GM21526 (cell line): ENCODE results near the gene SCGB3A2.
"Not testable (repeated sequence)": the region's sequence is repeated elsewhere in the genome, so short reads cannot be mapped to it uniquely, and the experiment has no call there.

Experiments used
- ATAC-seq: cut with Tn5 transposase; IDR thresholded peaks from one replicate; pipeline ENCODE4 v1.9.1; 2021; ENCODE audit warnings: moderate library complexity; ENCODE audit not compliant: unreplicated experiment, low FRiP score

SCGB3A2 gene

GRCh38 chr5:147860641-147861025 is 17.9 kb upstream of the SCGB3A2 start:
- ATAC-seq, result no peak

- ATAC-seq, result no peak
Observed at GRCh38 chr5:147863454-147864158, 14.9 kb upstream of the SCGB3A2 start.

- ATAC-seq, result no peak
Observed at GRCh38 chr5:147869112-147869511, 9.4 kb upstream of the SCGB3A2 start.

GRCh38 chr5:147869892-147870291 is 8.6 kb upstream of the SCGB3A2 start:
- ATAC-seq, result not testable (repeated sequence)

- not testable (repeated sequence) for ATAC-seq
Observed at GRCh38 chr5:147871980-147872549, 6.4 kb upstream of the SCGB3A2 start.

- not testable (repeated sequence) for ATAC-seq
Observed at GRCh38 chr5:147872744-147873435, 5.6 kb upstream of the SCGB3A2 start.

- not testable (repeated sequence) for ATAC-seq
Observed at GRCh38 chr5:147874118-147874875, 4.2 kb upstream of the SCGB3A2 start.

- ATAC-seq, result no peak
Observed at GRCh38 chr5:147874910-147875367, 3.6 kb upstream of the SCGB3A2 start.

- no peak for ATAC-seq
Observed at GRCh38 chr5:147876141-147876540, 2.4 kb upstream of the SCGB3A2 start.

- ATAC-seq, result no peak
Observed at GRCh38 chr5:147876626-147877025, 1.9 kb upstream of the SCGB3A2 start.

GRCh38 chr5:147879784-147880183 is 1.3 kb downstream of the SCGB3A2 start:
- no peak for ATAC-seq

GRCh38 chr5:147880487-147880886 is 2.0 kb downstream of the SCGB3A2 start:
- ATAC-seq, result no peak

GRCh38 chr5:147882586-147883313 is 4.2 kb downstream of the SCGB3A2 start:
- ATAC-seq, result no peak

- no peak for ATAC-seq
Observed at GRCh38 chr5:147887026-147887627, 8.6 kb downstream of the SCGB3A2 start.

- no peak for ATAC-seq
Observed at GRCh38 chr5:147887930-147888329, 9.4 kb downstream of the SCGB3A2 start.

GRCh38 chr5:147892696-147893296 is 14.3 kb downstream of the SCGB3A2 start:
- no peak for ATAC-seq

GRCh38 chr5:147893820-147894219 is 15.3 kb downstream of the SCGB3A2 start:
- no peak for ATAC-seq

- ATAC-seq, result no peak
Observed at GRCh38 chr5:147895864-147896263, 17.4 kb downstream of the SCGB3A2 start.

GRCh38 chr5:147898875-147899401 is 20.4 kb downstream of the SCGB3A2 start:
- ATAC-seq, result no peak
